Dedifferentiated amniotic fluid mesenchymal stem cell (primary cell): ENCODE results near the gene SERHL2.
"Not testable (repeated sequence)": the region's sequence is repeated elsewhere in the genome, so short reads cannot be mapped to it uniquely, and the experiment has no call there.

Experiments used
- DNase-seq: peaks from one replicate; pipeline ENCODE4 v3.0.0-alpha.2; 2016; ENCODE audit errors: extremely low spot score

The SERHL2 gene

DNA sequence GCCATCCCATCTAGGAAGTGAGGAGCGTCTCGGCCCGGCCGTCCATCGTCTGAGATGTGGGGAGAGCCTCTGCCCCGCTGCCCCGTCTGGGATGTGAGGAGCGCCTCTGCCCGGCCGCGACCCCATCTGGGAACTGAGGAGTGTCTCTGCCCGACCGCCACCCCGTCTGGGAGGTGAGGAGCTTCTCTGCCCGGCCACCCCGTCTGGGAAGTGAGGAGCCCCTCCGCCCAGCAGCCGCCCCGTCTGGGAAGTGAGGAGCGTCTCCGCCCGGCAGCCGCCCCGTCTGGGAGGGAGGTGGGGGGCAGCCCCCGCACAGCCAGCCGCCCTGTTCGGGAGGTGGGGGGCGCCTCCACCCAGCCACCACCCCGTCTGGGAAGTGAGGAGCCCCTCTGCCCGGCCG lies 53.9 kb downstream of the SERHL2 start:
- DNase-seq: not testable (repeated sequence)

DNA sequence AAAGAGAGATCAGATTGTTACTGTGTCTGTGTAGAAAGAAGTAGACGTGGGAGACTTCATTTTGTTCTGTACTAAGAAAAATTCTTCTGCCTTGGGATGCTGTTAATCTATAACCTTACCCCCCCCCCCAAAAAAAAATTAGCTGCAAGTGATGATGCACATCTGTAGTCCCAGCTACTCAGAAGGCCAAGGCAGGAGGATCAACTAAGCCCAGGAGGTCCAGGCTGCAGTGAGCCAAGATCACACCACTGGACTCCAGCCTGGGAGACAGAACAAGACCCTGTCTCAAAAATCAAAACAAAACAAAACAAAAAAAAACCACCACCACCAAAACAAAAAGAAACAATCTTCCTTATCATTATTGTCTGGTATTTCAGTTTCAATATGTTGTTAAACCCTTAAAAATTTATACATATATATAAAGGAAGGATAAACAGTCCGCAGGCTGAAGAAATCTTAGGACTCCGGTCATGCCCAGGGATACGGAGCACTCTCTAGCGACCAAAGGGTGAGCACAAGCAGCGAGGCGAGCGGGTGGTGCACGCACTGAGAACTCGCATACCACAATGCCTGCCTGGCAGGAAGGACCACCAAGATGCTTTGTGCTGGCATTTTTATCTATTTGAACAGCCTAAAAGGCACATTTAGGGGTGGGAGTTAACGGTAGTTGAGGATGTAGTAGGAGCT lies 54.5 kb downstream of the SERHL2 start:
- DNase-seq: no peak

DNA sequence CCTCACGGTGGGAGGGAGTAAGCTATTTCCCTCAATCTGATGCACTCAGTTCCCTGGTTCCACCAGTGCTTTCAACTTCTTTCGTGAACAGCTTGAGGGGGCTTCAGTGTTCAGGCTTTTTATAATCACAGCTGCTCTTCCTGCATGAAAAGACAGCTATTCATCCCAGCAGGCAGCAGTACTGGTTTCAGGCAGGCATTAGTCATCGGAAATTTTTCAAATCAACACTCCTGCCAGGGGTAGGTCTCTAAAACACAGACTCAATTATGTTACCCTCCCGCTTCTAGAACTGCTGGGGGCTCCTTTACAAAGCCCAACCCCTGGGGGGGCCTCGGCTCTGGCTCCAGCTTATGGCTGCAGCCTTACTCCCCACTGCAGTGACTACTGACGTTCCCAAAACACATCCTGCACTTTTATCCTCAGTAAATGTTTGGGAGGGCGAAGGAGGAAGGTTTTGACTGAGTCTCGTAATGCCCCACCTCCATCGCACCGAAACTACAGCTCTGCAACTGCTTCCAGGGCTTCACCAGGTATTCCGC lies 55.1 kb downstream of the SERHL2 start:
- DNase-seq: peak; percentile 35

DNA sequence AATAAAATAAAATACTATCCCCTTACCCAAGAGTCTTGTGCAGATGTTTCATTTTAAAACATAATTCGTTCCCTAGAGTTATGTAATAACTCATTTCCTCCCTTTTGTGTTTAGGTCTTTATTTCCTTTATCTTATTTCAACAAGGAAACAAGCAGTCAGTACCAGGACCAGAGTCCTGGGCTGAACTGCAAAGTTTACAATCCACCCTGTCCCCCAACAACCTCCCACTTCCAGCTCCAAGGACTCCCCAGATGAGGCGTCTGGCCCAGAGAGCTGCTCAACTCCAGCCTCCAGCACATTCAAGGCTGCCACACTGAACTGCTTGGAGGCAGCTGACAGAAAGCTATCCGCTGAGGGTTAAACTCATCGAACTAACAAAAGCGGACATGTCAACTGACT lies 56.4 kb downstream of the SERHL2 start:
- DNase-seq: no peak

DNA sequence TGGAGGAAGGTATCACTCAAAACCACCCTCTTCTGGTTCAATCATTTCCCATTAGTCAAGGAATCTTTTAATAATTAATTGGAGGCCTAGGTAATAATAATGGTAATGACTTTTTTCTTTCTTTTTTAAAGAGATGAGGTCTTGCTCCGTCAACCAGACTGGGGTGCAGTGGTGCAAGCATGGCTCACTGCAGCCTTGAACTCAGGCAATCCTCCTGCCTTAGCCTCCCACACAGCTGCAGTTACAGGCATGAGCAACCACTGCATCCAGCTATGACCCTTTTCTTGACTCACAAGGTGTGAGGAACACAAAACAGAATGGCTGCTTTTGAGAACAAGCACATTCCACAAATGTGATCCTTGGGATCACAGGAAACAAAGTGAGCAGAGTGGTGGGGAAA lies 57.3 kb downstream of the SERHL2 start:
- no peak for DNase-seq

DNA sequence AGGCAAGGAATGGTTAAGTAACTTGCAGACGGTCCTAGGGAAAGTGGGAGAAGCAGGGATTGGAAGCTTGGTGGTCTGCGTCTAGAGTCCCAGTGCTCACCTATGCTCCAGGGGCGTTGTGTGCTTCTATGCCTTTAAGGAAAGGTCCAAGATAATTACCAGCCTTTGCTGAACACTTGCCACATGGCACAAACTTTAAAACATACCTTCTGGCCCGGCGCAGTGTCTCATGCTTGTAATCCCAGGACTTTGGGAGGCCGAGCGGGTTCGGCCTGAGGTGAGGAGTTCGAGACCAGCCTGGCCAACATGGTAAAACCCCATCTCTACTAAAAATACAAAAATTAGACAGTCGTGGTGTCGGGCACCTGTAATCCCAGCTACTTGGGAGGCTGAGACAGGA lies 58.6 kb downstream of the SERHL2 start:
- no peak for DNase-seq

DNA sequence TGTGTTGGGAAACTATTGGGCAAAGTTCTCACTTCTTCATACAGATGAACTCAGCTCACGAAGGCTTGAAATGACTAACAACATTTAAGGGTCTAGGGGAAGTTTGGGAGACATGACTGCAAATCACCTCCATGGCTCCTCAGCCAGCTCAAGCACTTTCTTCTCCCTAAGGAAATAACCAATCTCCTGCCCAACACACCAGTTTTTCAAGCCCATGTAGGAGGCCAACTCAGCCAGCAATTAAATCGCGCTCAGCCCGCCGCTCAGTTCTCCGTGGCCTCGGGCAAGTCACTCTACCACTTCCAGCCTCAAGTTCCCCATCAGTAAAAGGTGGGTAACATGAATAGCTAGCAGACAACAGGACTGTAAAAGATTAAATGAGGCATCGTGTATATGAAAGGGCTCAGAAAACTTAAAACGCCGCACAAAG lies 60.1 kb downstream of the SERHL2 start:
- DNase-seq: peak; percentile 21

DNA sequence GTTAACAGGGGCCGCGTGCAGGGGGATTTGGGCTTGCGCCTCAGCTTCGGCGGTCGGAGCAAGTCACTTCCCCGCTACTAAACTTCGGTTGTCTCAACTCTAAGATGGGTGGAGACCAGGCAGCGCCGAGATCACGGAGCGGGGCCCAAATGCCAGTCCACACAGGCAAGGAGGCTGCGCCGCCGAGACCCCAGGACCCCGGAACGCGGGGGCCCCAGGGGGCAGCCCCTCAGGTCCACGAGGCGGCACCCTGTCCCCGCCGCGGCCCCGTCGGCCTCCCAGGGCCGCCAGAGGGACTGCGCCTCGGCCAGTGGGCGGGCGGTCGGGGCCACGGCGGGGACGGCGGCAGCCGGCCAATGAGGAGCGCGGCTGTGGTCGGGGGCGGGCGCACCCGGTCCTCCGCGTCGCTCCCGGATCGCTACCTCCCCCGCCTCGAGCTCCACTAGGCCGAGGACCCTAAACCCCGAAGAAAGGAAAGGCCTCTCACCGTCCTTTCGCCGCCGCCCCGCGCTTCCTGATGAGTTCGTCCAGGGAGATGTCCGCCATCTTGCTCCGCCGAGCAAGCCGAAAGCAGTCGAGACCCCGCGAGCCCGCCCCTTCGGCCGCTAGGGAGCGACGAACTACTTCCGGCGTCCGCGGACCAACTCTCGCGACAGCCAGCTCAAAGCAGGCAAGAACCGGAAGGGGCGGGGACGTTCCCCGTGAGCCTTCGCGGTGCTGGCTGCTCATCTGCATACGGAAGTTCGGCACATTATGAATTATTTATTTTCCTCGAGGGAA lies 60.7 kb downstream of the SERHL2 start, which contains the start of gene POLDIP3:
Gene POLDIP3, minus strand, starts transcription at position 572 of the 780 bp plus-strand sequence. Its CDS starts 26 bp downstream, at position 546.
- peak; percentile 98 for DNase-seq

DNA sequence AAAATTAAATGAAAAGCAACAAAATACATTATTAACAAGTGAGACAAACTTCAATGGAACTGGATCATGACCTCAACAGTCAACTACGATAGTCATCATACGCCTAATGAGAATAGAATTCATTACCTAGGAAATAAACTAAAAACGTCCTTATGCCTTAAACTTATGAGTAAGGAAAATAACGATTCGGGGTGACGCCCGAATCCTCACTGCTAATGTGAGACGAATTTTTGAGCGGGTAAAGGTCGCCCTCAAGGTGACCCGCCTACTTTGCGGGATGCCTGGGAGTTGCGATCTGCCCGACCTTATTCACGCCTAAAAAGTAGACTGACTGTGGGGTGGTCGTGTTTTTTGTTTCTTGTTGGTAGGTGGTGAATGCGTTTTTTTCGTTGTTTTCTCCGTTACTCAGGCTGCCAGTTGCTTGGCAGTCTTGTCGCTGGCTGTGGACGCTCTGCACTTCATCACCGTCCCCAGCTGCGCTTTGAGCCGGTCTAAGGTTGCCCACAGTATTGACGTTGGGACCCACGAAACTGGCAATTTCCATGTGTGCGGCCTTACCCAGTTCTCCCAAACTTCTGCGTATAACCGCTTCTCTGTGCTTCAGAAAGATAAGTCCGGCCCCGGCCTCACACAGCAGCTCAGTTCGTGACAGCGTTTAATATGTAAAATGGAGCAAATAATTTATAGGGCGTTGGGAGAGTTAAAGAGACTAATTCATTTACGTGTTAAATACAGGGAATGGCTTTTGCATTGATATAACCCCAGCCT lies 61.5 kb downstream of the SERHL2 start:
- peak; percentile 90 for DNase-seq

DNA sequence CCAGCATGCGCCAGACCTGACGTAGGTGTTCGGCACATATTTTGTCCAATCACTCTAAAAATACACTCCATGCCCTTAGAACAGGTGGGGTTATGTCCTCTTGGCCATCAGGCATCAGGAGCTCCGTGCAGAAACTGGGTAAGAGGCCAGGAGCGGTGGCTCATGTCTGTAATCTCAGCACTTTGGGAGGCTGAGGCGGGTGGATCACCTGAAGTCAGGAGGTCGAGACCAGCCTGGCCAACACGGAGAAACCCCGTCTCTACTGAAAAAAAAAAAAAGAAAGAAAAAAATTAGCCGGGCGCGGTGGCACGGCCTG lies 62.1 kb downstream of the SERHL2 start:
- DNase-seq: not testable (repeated sequence)

DNA sequence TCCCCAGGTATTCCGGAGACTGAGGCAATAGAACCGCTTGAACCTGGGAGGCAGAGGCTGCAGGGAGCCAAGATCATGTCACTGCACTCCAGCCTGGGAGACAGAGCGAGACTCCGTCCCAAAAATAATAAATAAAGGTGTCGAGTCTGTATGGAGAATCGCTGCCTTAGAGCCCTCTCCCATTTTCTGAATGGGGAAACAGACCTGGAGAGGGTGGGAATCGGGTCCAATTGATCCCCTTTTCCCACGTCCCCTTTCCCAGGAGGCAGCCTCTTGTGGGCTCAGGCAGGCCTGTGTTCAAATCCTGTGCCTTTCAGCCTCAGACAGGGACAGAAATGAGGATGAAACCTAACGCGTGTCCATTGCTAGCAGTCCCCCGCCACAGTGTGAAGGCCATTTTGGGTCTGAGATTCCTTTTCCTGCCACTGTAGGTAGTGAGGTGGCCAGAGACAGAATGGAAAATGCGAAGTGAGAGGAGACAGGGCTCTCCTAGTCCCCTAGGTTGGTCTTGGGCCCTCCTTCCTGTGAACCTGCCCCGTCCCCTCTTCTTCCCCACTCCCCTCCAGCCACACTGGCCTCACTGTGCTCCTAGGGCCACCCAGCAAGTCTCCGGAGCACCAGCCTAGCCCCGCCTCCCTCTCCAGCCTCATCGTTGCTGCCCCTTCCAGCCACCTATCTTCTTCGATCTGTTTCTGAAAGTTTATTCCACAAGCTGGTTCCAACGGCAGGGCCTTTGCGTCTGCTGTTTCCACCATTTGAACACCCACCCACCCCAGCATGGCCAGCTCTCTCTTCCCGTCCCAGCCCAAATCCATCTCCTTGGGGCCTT lies 63.6 kb downstream of the SERHL2 start:
- no peak for DNase-seq

DNA sequence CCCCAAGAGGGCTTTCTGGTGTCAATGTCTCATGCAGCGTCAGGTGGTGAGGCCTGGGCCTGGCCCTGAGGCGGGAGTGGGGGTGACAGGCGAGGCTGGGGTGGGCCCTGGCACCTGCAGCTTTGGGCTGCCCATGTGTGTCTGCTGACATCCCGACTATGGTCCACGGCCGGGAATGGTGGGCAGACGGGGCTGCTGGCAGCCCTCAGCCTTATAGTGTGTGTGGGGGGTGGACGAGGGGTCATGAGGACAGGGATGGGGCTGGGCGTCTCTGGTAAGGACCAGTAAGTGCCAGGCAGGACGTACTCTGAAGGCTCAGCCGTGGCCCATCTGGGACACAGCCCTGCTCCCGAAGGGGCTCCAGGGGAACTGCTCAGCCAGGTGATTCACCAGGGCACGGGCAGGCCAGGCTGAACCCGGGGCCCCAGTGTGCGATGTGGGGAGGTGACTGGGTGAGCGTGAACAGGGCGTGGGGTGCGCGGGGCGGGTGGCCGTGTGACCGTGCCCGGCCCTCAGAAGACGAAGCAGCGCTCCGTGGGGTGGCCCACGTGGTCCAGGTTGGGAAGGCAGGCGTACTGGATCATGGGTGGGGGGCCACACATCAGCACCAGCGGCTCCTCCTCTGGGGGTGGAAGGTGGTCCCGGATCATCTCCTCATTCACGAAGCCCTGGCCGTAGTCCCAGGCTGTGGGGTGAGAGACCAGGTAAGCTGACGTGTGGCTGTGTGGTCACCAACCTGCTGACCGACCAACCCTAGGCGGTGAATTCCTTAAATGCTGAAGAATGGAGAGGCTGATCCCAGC lies 65.7 kb downstream of the SERHL2 start:
- no peak for DNase-seq

DNA sequence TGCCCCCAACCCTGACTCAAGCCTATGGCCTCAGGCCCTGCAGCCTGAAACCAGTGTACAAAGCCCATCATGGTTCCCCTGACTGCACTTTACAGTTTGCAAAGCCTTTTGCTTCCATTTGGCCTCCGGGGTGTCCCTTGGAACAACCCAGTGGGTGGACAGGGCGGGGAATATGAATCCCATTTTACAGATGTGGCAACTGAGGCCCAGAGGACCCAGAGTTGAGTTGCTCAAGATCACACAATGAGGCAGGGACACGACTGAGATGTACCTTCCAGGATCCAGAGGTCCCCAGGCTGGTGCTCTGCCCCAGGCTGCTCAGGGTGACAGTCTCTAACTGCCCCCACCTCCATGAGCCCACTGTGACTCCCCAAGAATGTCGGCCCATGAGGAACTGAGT lies 66.3 kb downstream of the SERHL2 start:
- no peak for DNase-seq

DNA sequence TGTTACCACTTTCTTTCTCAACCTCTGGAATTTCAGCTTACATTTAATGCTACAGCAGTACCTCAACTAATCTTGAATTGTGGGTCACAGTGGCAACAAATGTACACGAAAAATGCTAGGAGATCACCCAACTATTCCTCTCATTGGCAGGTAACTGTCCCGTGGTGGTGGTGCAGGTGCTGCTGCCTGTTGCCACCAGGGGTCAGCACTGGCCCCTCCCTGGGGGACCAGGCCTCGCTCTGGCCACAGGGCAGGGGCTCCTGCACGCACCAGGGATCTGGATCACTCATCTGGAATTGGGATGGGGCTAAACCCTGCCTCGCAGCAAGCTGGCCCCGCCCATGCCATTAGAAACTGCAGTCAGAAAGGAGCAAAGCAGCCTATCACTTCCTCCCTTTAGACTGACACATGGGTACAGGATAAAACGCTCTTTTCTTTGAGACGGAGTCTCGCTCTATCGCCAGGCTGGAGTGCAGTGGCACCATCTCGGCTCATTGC lies 67.8 kb downstream of the SERHL2 start:
- DNase-seq: peak; percentile 75

DNA sequence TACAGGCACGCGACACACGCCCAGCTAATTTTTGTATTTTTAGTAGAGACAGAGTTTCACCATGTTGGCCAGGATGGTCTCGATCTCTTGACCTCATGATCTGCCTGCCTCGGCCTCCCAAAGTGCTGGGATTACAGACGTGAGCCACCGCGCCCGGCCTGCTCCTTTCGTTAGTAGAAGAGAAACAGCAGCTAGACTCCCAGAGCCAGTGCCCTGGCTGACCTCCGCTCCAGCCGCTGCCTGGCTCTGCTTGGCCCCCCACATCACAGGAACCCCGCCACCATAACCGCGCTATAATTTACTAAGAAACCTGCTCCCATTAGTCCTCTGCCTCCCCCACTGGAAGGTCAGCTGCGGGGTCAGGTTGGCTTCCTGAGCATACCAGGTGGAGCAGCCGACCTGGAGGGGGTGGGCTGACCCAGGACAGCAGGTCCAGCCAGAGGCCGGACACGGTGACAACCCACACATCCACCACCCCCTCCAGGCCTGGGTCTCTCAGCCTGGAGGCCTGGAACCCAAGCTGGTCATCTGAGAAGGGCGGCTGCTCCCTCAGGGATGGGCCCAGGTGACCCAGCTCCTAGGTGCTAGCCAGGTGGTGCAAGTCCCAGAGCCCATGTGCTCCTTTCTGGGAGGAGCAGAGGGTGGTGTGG lies 68.4 kb downstream of the SERHL2 start:
- no peak for DNase-seq

DNA sequence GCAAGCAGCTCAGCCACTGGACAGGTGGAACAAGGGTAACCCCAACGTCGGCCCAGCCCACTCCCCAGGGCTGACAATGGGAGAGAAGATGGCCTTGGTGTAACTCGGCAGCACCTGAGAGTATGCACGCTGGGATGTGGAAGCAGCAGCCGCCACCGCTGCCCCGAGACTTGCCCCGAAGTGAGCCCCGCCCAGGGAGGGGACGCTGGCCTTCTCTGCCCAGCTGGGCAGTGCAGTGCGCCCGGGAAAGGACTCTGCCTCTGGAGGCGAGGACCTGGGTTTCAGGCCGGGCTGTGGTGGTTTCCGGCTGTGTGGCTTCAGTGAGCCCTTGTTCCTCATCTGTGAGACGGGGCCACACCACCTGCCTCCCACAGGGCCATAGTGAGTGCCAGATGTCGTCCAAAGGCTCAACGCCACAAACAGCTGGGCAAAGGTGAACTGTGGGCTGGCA lies 69.6 kb downstream of the SERHL2 start:
- DNase-seq: no peak
